CD4-positive, alpha-beta memory T cell (primary cell): ENCODE measurements around the gene BTG4. TPM values are rescaled to one million over a fixed set of nuclear protein-coding genes. Genes with fewer than 3 reads are reported as not detected.
A peak's percentile ranks its signal among the peaks of the same experiment; 100 is the strongest.

Experiments
- CTCF ChIA-PET: fragments of 350-600 bp; sonication (Branson Sonifier 250); formaldehyde crosslinking; loops from one replicate; lab custom pipeline; 2021; ENCODE audit warnings: inconsistent platforms; ENCODE audit not compliant: partially characterized antibody; lab: Charles Lee
- POLR2A ChIA-PET: fragments of 350-600 bp; sonication (Branson Sonifier 250); formaldehyde crosslinking; loops from one replicate; lab custom pipeline; 2021; ENCODE audit not compliant: partially characterized antibody; lab: Charles Lee
- DNase-seq, 5 donors: peaks; one replicate each; pipeline versions ENCODE4 v3.0.0 to v3.0.0-alpha.2; 2020 to 2022; ENCODE audit warnings: mixed read lengths in 1 of 5
- H3K27ac ChIP-seq: one replicate; pipeline ENCODE4 v1.7.0; 2013; ENCODE audit warnings: low read depth, low read length
- H3K27me3 ChIP-seq: 2 replicates; pipeline ENCODE4 v1.7.0; 2013; ENCODE audit warnings: mild to moderate bottlenecking, low read length, moderate library complexity; ENCODE audit not compliant: insufficient read depth
- H3K36me3 ChIP-seq: 2 replicates; pipeline ENCODE4 v1.7.0; 2013; ENCODE audit warnings: mild to moderate bottlenecking, low read length, moderate library complexity; ENCODE audit not compliant: insufficient read depth
- H3K4me1 ChIP-seq: 2 replicates; pipeline ENCODE4 v1.7.0; 2013; ENCODE audit warnings: mild to moderate bottlenecking, low read length, moderate library complexity; ENCODE audit not compliant: insufficient read depth
- H3K4me3 ChIP-seq, 2 donors: one replicate each; pipeline ENCODE4 v1.7.0; 2013; ENCODE audit warnings: low read length in 2 of 2, mild to moderate bottlenecking in 1 of 2
- H3K9me3 ChIP-seq, 2 donors: one replicate each; pipeline ENCODE4 v1.7.0; 2013; ENCODE audit warnings: low read length in 2 of 2, control low read depth in 1 of 2; ENCODE audit not compliant: control insufficient read depth in 1 of 2
- H3K27ac Mint-ChIP-seq, 7 donors: one replicate each; pipeline ENCODE4 v1.8.0; 2020 to 2021; ENCODE audit warnings: mixed read lengths in 7 of 7, mild to moderate bottlenecking in 6 of 7, inconsistent platforms in 3 of 7, moderate library complexity in 3 of 7
- H3K27me3 Mint-ChIP-seq, 2 donors: one replicate each; pipeline ENCODE4 v1.8.0; 2020 to 2021; ENCODE audit warnings: mixed read lengths in 2 of 2
- H3K36me3 Mint-ChIP-seq, 2 donors: one replicate each; pipeline ENCODE4 v1.8.0; 2020 to 2021; ENCODE audit warnings: mixed read lengths in 2 of 2, inconsistent platforms in 1 of 2, mild to moderate bottlenecking in 1 of 2
- H3K4me1 Mint-ChIP-seq, 4 donors: one replicate each; pipeline ENCODE4 v1.8.0; 2020 to 2021; ENCODE audit warnings: mixed read lengths in 4 of 4, mild to moderate bottlenecking in 1 of 4
- H3K4me3 Mint-ChIP-seq, 8 donors: one replicate each; pipeline ENCODE4 v1.8.0; 2020 to 2021; ENCODE audit warnings: mixed read lengths in 8 of 8, mild to moderate bottlenecking in 7 of 8, moderate library complexity in 6 of 8, inconsistent platforms in 3 of 8
- H3K9me3 Mint-ChIP-seq, 8 donors: one replicate each; pipeline ENCODE4 v1.8.0; 2020 to 2021; ENCODE audit warnings: mixed read lengths in 8 of 8, mild to moderate bottlenecking in 5 of 8, inconsistent platforms in 3 of 8, moderate library complexity in 1 of 8
- intact Hi-C: fragments of 100-400 bp; cut with micrococcal nuclease; formaldehyde crosslinking; loops from one replicate; pipeline ENCODE4 v1.15.1; 2023
- polyA plus RNA-seq, 2 donors: library from polyadenylated mRNA; unstranded; fragments of 300-500 nt; fragmentation: Illumina TruSeq; gene quantifications; one replicate each; pipeline ENCODE4 v1.2.3, GENCODE V29; 2021
- total RNA-seq, 2 experiments: library from RNA; stranded (reverse); gene quantifications; one replicate each; pipeline ENCODE4 v1.2.3, GENCODE V29; 2021

Gene BTG4
- total and polyA plus RNA-seq, 4 experiments from 2014 or later = not detected

- no peaks in the 10 kb centered on the region for H3K9me3 ChIP-seq
- H3K4me1 ChIP-seq = peaks cover 8% of the 10 kb centered on the region
- Mint-ChIP-seq H3K9me3 (no peaks in the 10 kb centered on the region), H3K4me3 (no peak overlapping the region), H3K27ac (no peak overlapping the region), H3K36me3 (no peaks in the 10 kb centered on the region), H3K4me1 (peaks cover 4 to 16% (median 8%) of the 10 kb centered on the region in 4 donors), H3K27me3 (peaks cover 22 to 32% of the 10 kb centered on the region in 2 donors)
- intact Hi-C loops = no loop called here
- POLR2A ChIA-PET = no interaction called here
- no peaks in the 10 kb centered on the region for H3K36me3 ChIP-seq
- H3K4me3 ChIP-seq = no peak overlapping the region
- DNase-seq = no peak
- CTCF ChIA-PET = no interaction called here
- no peak overlapping the region for H3K27ac ChIP-seq
- peaks cover 21% of the 10 kb centered on the region for H3K27me3 ChIP-seq
Measured at GRCh38 chr11:111515591-111515990, 3.4 kb upstream of the BTG4 start.

- peaks cover 21% of the 10 kb centered on the region for H3K27me3 ChIP-seq
- H3K4me3 ChIP-seq = no peak within 1 kb of the TSS
- no peak within 1 kb of the TSS for H3K27ac ChIP-seq
- CTCF ChIA-PET = interaction anchor here (0.5 kb wide), 1 partner anchor 607 kb away, joined by 3 read pairs; no protein-coding TSS in a partner anchor
- Mint-ChIP-seq H3K27me3 (peaks cover 26 to 36% of the 10 kb centered on the region in 2 donors), H3K27ac (no peak within 1 kb of the TSS), H3K4me1 (peaks cover 4 to 16% (median 8%) of the 10 kb centered on the region in 4 donors), H3K36me3 (peaks cover 0 to 4% of the 10 kb centered on the region in 2 donors), H3K9me3 (no peaks in the 10 kb centered on the region), H3K4me3 (peak within 1 kb of the TSS in 4 of 8 donors; percentile 30 to 59 (median 54))
- DNase-seq = peak in 1 of 5 donors; percentile 9
- H3K4me1 ChIP-seq = peaks cover 8% of the 10 kb centered on the region
- H3K36me3 ChIP-seq = no peaks in the 10 kb centered on the region
- H3K9me3 ChIP-seq = no peaks in the 10 kb centered on the region
- intact Hi-C loops = no loop called here
- POLR2A ChIA-PET = no interaction called here
Measured at GRCh38 chr11:111514216-111515031, 2.2 kb upstream of the BTG4 start, which contains the start of gene HOATZ. Gene HOATZ, plus strand, starts transcription at chr11:111514778. Its CDS starts 7 bp downstream, at chr11:111514785.

- peak overlapping the region in 6 of 8 donors; percentile 30 to 57 (median 44) for H3K4me3 Mint-ChIP-seq
- intact Hi-C loops = no loop called here
- DNase-seq = no peak
- H3K27ac Mint-ChIP-seq = no peak overlapping the region
- Histone ChIP-seq H3K4me3 (no peak overlapping the region), H3K4me1 (peaks cover 8% of the 10 kb centered on the region), H3K9me3 (no peaks in the 10 kb centered on the region), H3K36me3 (no peaks in the 10 kb centered on the region), H3K27ac (no peak overlapping the region), H3K27me3 (peaks cover 21% of the 10 kb centered on the region)
- ChIA-PET CTCF (no interaction called here), POLR2A (no interaction called here)
- peaks cover 26 to 35% of the 10 kb centered on the region in 2 donors for H3K27me3 Mint-ChIP-seq
- peaks cover 0 to 4% of the 10 kb centered on the region in 2 donors for H3K36me3 Mint-ChIP-seq
- H3K9me3 Mint-ChIP-seq = no peaks in the 10 kb centered on the region
- peaks cover 4 to 16% (median 9%) of the 10 kb centered on the region in 4 donors for H3K4me1 Mint-ChIP-seq
Measured at GRCh38 chr11:111513240-111513605, 1.0 kb upstream of the BTG4 start.

GRCh38 chr11:111510311-111510710 is 1.9 kb downstream of the BTG4 start:
- POLR2A ChIA-PET = interaction anchor here (0.6 kb wide), 1 partner anchor 35 kb away, joined by 4 read pairs; no protein-coding TSS in a partner anchor

DNA sequence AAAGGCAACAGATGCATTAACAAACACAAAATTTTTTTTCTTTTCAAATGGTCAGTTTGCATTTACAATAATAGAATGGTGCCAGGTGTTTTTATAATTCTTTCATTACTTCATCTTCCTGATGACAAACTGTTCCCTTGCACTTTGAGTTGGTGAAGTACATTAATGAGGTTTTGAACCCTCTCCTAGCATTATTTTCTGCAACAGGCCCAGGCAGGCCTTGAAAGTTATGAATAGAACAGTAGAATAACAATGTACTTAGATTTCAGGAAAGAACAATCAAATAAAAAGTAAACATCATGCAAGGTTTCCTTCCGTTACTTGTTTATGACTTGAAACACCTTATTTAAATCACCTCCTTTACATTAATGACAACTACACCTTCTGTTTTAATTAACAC is 9.6 kb downstream of the BTG4 start:
- Mint-ChIP-seq H3K27me3 (peaks cover 21% of the 10 kb centered on the region in 2 donors), H3K27ac (peak overlapping the region in 1 of 7 donors; percentile 38), H3K36me3 (no peaks in the 10 kb centered on the region), H3K9me3 (peaks cover 0 to 4% (median 0%) of the 10 kb centered on the region in 8 donors), H3K4me1 (no peaks in the 10 kb centered on the region), H3K4me3 (no peak overlapping the region)
- Histone ChIP-seq H3K4me1 (no peaks in the 10 kb centered on the region), H3K27me3 (no peaks in the 10 kb centered on the region), H3K9me3 (no peaks in the 10 kb centered on the region), H3K27ac (no peak overlapping the region), H3K4me3 (no peak overlapping the region), H3K36me3 (no peaks in the 10 kb centered on the region)
- POLR2A ChIA-PET = no interaction called here
- intact Hi-C loops = no loop called here
- no peak for DNase-seq
- CTCF ChIA-PET = no interaction called here

More at GRCh38 chr11:111510311-111510710, 1.9 kb downstream of the BTG4 start:
- Histone ChIP-seq H3K4me3 (no peak overlapping the region), H3K36me3 (no peaks in the 10 kb centered on the region), H3K9me3 (no peaks in the 10 kb centered on the region), H3K27ac (no peak overlapping the region), H3K4me1 (peaks cover 8% of the 10 kb centered on the region), H3K27me3 (peaks cover 21% of the 10 kb centered on the region)
- intact Hi-C loops = no loop called here
- Mint-ChIP-seq H3K4me1 (peaks cover 4 to 16% (median 9%) of the 10 kb centered on the region in 4 donors), H3K27me3 (peaks cover 24 to 46% of the 10 kb centered on the region in 2 donors), H3K36me3 (peaks cover 0 to 4% of the 10 kb centered on the region in 2 donors), H3K4me3 (no peak overlapping the region), H3K27ac (no peak overlapping the region), H3K9me3 (peaks cover 0 to 4% (median 0%) of the 10 kb centered on the region in 8 donors)
- no peak for DNase-seq
- CTCF ChIA-PET = no interaction called here

DNA sequence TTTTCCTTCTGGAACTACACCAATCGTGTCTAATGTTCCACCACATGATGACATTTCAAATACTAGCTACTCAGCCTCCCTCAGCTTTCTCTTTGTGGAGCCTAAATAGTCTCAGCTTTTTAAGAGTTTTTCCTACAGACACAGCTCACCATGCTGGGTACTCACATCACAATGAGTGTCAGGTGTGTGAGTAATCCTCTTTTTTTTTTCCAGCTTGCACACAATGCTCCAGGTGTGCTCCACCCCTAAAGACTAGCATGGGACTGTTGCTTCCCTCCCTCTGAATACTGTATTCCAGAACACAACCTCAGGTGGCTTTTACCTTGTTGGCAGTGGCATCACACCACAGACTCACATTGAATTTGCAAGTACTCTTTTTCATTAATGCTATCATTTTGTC is 11.7 kb downstream of the BTG4 start:
- Histone ChIP-seq H3K9me3 (no peaks in the 10 kb centered on the region), H3K4me3 (no peak overlapping the region), H3K4me1 (no peaks in the 10 kb centered on the region), H3K27me3 (no peaks in the 10 kb centered on the region), H3K27ac (no peak overlapping the region), H3K36me3 (no peaks in the 10 kb centered on the region)
- peaks cover 0 to 1% (median 0%) of the 10 kb centered on the region in 8 donors for H3K9me3 Mint-ChIP-seq
- H3K27me3 Mint-ChIP-seq = peaks cover 17 to 21% of the 10 kb centered on the region in 2 donors
- no peak for DNase-seq
- H3K27ac Mint-ChIP-seq = no peak overlapping the region
- H3K36me3 Mint-ChIP-seq = no peaks in the 10 kb centered on the region
- H3K4me1 Mint-ChIP-seq = no peaks in the 10 kb centered on the region
- ChIA-PET POLR2A (no interaction called here), CTCF (no interaction called here)
- intact Hi-C loops = no loop called here
- H3K4me3 Mint-ChIP-seq = no peak overlapping the region

GRCh38 chr11:111499483-111499882 is 12.7 kb downstream of the BTG4 start:
- H3K9me3 ChIP-seq = no peaks in the 10 kb centered on the region
- Mint-ChIP-seq H3K27me3 (peaks cover 15 to 19% of the 10 kb centered on the region in 2 donors), H3K4me1 (no peaks in the 10 kb centered on the region), H3K36me3 (no peaks in the 10 kb centered on the region), H3K4me3 (no peak overlapping the region), H3K9me3 (no peaks in the 10 kb centered on the region), H3K27ac (no peak overlapping the region)
- no peak overlapping the region for H3K27ac ChIP-seq
- no peaks in the 10 kb centered on the region for H3K4me1 ChIP-seq
- POLR2A ChIA-PET = no interaction called here
- no peak overlapping the region for H3K4me3 ChIP-seq
- CTCF ChIA-PET = no interaction called here
- no peaks in the 10 kb centered on the region for H3K36me3 ChIP-seq
- DNase-seq = no peak
- H3K27me3 ChIP-seq = no peaks in the 10 kb centered on the region
- intact Hi-C loops = no loop called here
